K562 (cell line): Measurements from ENCODE around the gene PNMA8A. TPM values are rescaled to one million over a fixed set of nuclear protein-coding genes. Genes with fewer than 3 reads are reported as not detected.
A peak's percentile ranks its signal among the peaks of the same experiment; 100 is the strongest.

Experiments
- ATAC-seq: fragments of 200-7000 bp; cut with Tn5 transposase; 3 replicates; pipeline ENCODE4 v1.9.1; 2020; ENCODE audit warnings: moderate library complexity
- BruUV-seq: library from RNA; stranded (reverse); fragments of 400-500 nt; replicated peaks from 2 replicates; lab custom pipeline; 2021; lab: Mats Ljungman, UMichigan
- CTCF ChIA-PET: fragments of 300-600 bp; formaldehyde crosslinking; extraction: SDS; loops from one replicate; lab custom pipeline; 2021; ENCODE audit warnings: low intra/inter-chr PET ratio; lab: Yijun Ruan, JAX
- POLR2A ChIA-PET: fragments of 300-600, 350-650 bp; sonication (Branson Sonifier 250); formaldehyde crosslinking; extraction: SDS; loops from one replicate; lab custom pipeline; 2021; ENCODE audit warnings: antibody characterized with exemption, inconsistent platforms; lab: Yijun Ruan, JAX
- DNase-seq, 4 experiments: peaks; one replicate each; pipeline versions ENCODE4 v3.0.0 to v3.0.0-alpha.2; 2011 to 2018; ENCODE audit warnings: low spot score in 3 of 4, mixed read lengths in 3 of 4; ENCODE audit errors: extremely low read depth in 1 of 4
- FAIRE-seq: peaks from 2 replicates; lab custom pipeline; 2011; peaks lifted over from hg19 to GRCh38; lab: Jason Lieb, UNC
- H2AFZ ChIP-seq: 2 replicates; pipeline ENCODE4 v1.6.0; 2011; ENCODE audit warnings: low read depth, low read length, control low read depth, inconsistent platforms
- H3K27ac ChIP-seq: fragments of 200-600 bp; 3 replicates; pipeline ENCODE4 v1.8.0; 2011; ENCODE audit warnings: low read depth, mild to moderate bottlenecking, control low read depth, inconsistent platforms, low read length, moderate library complexity, mixed read lengths; ENCODE audit errors: extremely low read depth
- H3K27me3 ChIP-seq, 2 experiments: fragments of 300-600 bp in 1 of 2; 2 replicates in 1 of 2; 3 replicates in 1 of 2; pipeline versions ENCODE4 v1.6.0 to v1.8.0; 2011; ENCODE audit warnings: inconsistent platforms in 2 of 2, low read length in 2 of 2, mild to moderate bottlenecking in 1 of 2, mixed read lengths in 1 of 2, moderate library complexity in 1 of 2; ENCODE audit not compliant: control insufficient read depth in 2 of 2, insufficient read depth in 2 of 2
- H3K36me3 ChIP-seq: fragments of 300-600 bp; 3 replicates; pipeline ENCODE4 v1.8.0; 2011; ENCODE audit warnings: mild to moderate bottlenecking, low read length, inconsistent platforms; ENCODE audit not compliant: control insufficient read depth, insufficient read depth
- H3K4me1 ChIP-seq, 2 experiments: fragments of 200-600 bp in 1 of 2; replicated peaks in 1 of 2; 2 replicates in 1 of 2; 3 replicates in 1 of 2; pipeline versions ENCODE4 v1.5.1 to v1.8.0; 2011; ENCODE audit warnings: inconsistent platforms in 2 of 2, low read length in 2 of 2, mild to moderate bottlenecking in 1 of 2, mixed read lengths in 1 of 2, moderate library complexity in 1 of 2; ENCODE audit not compliant: control insufficient read depth in 2 of 2, insufficient read depth in 2 of 2
- H3K4me2 ChIP-seq: 2 replicates; pipeline ENCODE4 v1.6.1; 2011; ENCODE audit warnings: low read length, control low read depth, inconsistent platforms, mixed read lengths; ENCODE audit not compliant: insufficient read depth
- H3K4me3 ChIP-seq: fragments of 200-600 bp; sonication (generic), shearing (Covaris generic); 2 replicates; pipeline ENCODE4 v1.5.1; 2016; ENCODE audit warnings: control low read depth, inconsistent platforms
- H3K79me2 ChIP-seq: fragments of 200-600 bp; 3 replicates; pipeline ENCODE4 v1.8.0; 2011; ENCODE audit warnings: low read length, inconsistent platforms; ENCODE audit not compliant: control insufficient read depth, insufficient read depth
- H3K9ac ChIP-seq, 2 experiments: 2 replicates each; pipeline versions ENCODE4 v1.6.0 to v1.6.1; 2011; ENCODE audit warnings: low read depth in 2 of 2, low read length in 2 of 2, control low read depth in 1 of 2, inconsistent platforms in 1 of 2, mild to moderate bottlenecking in 1 of 2, mixed read lengths in 1 of 2; ENCODE audit not compliant: insufficient read depth in 1 of 2
- H3K9me1 ChIP-seq: one replicate; pipeline ENCODE4 v1.6.0; 2011; ENCODE audit warnings: inconsistent platforms, mild to moderate bottlenecking, low read length, moderate library complexity; ENCODE audit not compliant: control insufficient read depth, insufficient read depth
- H3K9me3 ChIP-seq: replicated peaks from 2 replicates; pipeline ENCODE4 v1.5.1; 2011; ENCODE audit warnings: low read depth, low read length, inconsistent platforms; ENCODE audit not compliant: control insufficient read depth, insufficient read depth
- H4K20me1 ChIP-seq: replicated peaks from 2 replicates; pipeline ENCODE4 v1.6.1; 2011; ENCODE audit warnings: low read length, inconsistent platforms, mixed read lengths; ENCODE audit not compliant: control insufficient read depth, insufficient read depth
- ARID3B ChIP-seq: fragments of 250-450 bp; sonication (Bioruptor Pico); IDR thresholded peaks from 2 replicates; pipeline ENCODE4 v1.4.0; 2020; ENCODE audit warnings: borderline replicate concordance
- CTCF ChIP-seq, 3 experiments: IDR thresholded peaks in 2 of 3; conservative IDR thresholded peaks in 1 of 3; 2 replicates each; pipeline ENCODE4 v1.5.1; 2011 to 2012; ENCODE audit warnings: low read length in 3 of 3, mild to moderate bottlenecking in 3 of 3, control low read depth in 2 of 3, improper control_type of control experiment in 1 of 3, inconsistent platforms in 1 of 3, low read depth in 1 of 3, mixed read lengths in 1 of 3, moderate library complexity in 1 of 3; ENCODE audit not compliant: insufficient read depth in 2 of 3
- E4F1 ChIP-seq: fragments of 250-450 bp; sonication (Bioruptor Pico); IDR thresholded peaks from 2 replicates; pipeline ENCODE4 v1.5.0; 2021; ENCODE audit warnings: mild to moderate bottlenecking, borderline replicate concordance
- FOXM1 ChIP-seq, 2 experiments: fragments of 450-650 bp in 1 of 2; sonication (generic) in 1 of 2; formaldehyde crosslinking in 1 of 2; IDR thresholded peaks; 2 replicates each; pipeline versions ENCODE4 v1.6.1 to v1.9.0; 2017 to 2022; ENCODE audit warnings: low read depth in 2 of 2, mild to moderate bottlenecking in 2 of 2, missing genetic modification reagents in 1 of 2, moderate library complexity in 1 of 2
- HNRNPLL ChIP-seq: fragments of 200-400 bp; formaldehyde crosslinking; IDR thresholded peaks from 2 replicates; pipeline ENCODE4 v1.6.1; 2017; ENCODE audit warnings: low read length, low read depth, mild to moderate bottlenecking; ENCODE audit not compliant: poor library complexity, severe bottlenecking
- ZBTB17 ChIP-seq: fragments of 450-650 bp; formaldehyde crosslinking; IDR thresholded peaks from 2 replicates; pipeline ENCODE4 v1.4.0; 2020; ENCODE audit warnings: mild to moderate bottlenecking
- ZBTB7A ChIP-seq: IDR thresholded peaks from 2 replicates; pipeline ENCODE4 v1.6.1; 2011; ENCODE audit warnings: low read depth, mild to moderate bottlenecking, low read length, moderate library complexity, borderline replicate concordance; ENCODE audit not compliant: control insufficient read depth
- WGBS: fragments of 100-300 bp; shearing (Covaris generic); methylation state at CpG from one replicate; pipeline ENCODE4 v1.1.6; 2016; ENCODE audit warnings: low coverage, mixed read lengths; ENCODE audit not compliant: insufficient coverage; ENCODE audit errors: missing lambda C conversion rate; 5-methylcytosine and 5-hydroxymethylcytosine counted together
- in situ Hi-C: fragments of 300-500 bp; cut with MboI; formaldehyde crosslinking; loops from 4 replicates; pipeline ENCODE4 v1.15.0; 2018; ENCODE audit warnings: inconsistent platforms, mixed read lengths
- intact Hi-C: fragments of 100-400 bp; cut with micrococcal nuclease; formaldehyde crosslinking; loops from 2 replicates; pipeline ENCODE4 v1.14.2; 2022
- polyA plus RNA-seq, 8 experiments: library from polyadenylated mRNA; depleted of rRNA in 4 of 8; stranded (reverse) in 5 of 8; unstranded in 3 of 8; fragments of >200 nt; fragmentation: Nextera tagmentation in 2 of 8; fragmentation: Illumina TruSeq in 1 of 8; extraction: Ambion mirVana in 2 of 8; extraction: Trizol in 1 of 8; gene quantifications; 2 replicates each; pipeline versions ENCODE4 v1.2.1 to v1.2.3, GENCODE V29; 2011 to 2014; ENCODE audit warnings: inconsistent platforms in 1 of 8, missing spikeins in 1 of 8
- total RNA-seq, 7 experiments: library from RNA; depleted of rRNA in 6 of 7; stranded (reverse); fragments of >200 nt in 6 of 7; fragmentation: Illumina TruSeq in 2 of 7; extraction: Trizol in 2 of 7; gene quantifications; 2 replicates each; pipeline versions ENCODE4 v1.2.1 to v1.2.3, GENCODE V29; 2011 to 2021; ENCODE audit warnings: low replicate concordance in 1 of 7

Gene PNMA8A
- total and polyA plus RNA-seq, 9 of the 15 experiments (the other 6 are each of a cell fraction or from before 2014, with no cell fraction given) = 6.6 to 23.8 (median 14.9) TPM

- Histone ChIP-seq H3K9me3 (no peaks in the 10 kb centered on the region), H4K20me1 (no peaks in the 10 kb centered on the region), H3K79me2 (no peaks in the 10 kb centered on the region), H3K27ac (no peak overlapping the region), H3K9ac (no peak overlapping the region), H3K9me1 (no peaks in the 10 kb centered on the region), H3K27me3 (no peaks in the 10 kb centered on the region), H3K4me1 (peaks cover 0 to 8% of the 10 kb centered on the region in 2 experiments; a peak in 3 of 5 replicates), H2AFZ (no peak overlapping the region), H3K4me3 (no peak overlapping the region), H3K36me3 (no peaks in the 10 kb centered on the region), H3K4me2 (no peak overlapping the region)
- ChIA-PET CTCF (interaction anchor here (1.3 to 5.7 kb wide), 5 partner anchors 26 to 234 kb away, joined by 9 to 115 read pairs (median 12); no protein-coding TSS in a partner anchor), POLR2A (no interaction called here)
- intact Hi-C loops = loop anchor here (1.0 kb wide), 1 partner anchor 28 kb away; no protein-coding TSS in a partner anchor
- no peak for TF ChIP-seq FOXM1 (IDR thresholded peaks at IDR 0.05; ENCODE audit: low read depth)
- no peak for TF ChIP-seq FOXM1 (CRISPR knock-in tag; IDR thresholded peaks at IDR 0.05; ENCODE audit: low read depth)
- TF ChIP-seq ZBTB17 (CRISPR knock-in tag) = no peak
- TF ChIP-seq HNRNPLL = no peak
- 0 out of 6 replicates have a peak, but pooled peaks of 1 of the 3 experiments have one; percentile 0 for TF ChIP-seq CTCF (IDR thresholded peaks at IDR 0.05 in 2 of 3, conservative IDR thresholded peaks at IDR 0.05 in 1 of 3; ENCODE audit: insufficient read depth in 2 of 3, low read depth in 1 of 3, low read length in 3 of 3)
- TF ChIP-seq ARID3B (CRISPR knock-in tag) = no peak
- peak; percentile 19; the same call in 1 of the 2 replicates for TF ChIP-seq ZBTB7A
- no peak for TF ChIP-seq E4F1 (CRISPR knock-in tag)
- DNase-seq (peak in 2 of 4 experiments; percentile 53 to 56), ATAC-seq (no peak; the same call in 2 of the 3 replicates), FAIRE-seq (no peak)
- in situ Hi-C loops = loop anchor here (5.0 kb wide), 1 partner anchor 232 kb away; no protein-coding TSS in a partner anchor
- 16% methylated on average over 9 of the region's 13 CpGs for WGBS
- BruUV-seq = no TSS peak
Observed at GRCh38 chr19:46514589-46515289, 43.4 kb upstream of the PNMA8A start.
